Osteoblast (primary cell): ENCODE data around the gene CAPSL. TPM values are rescaled to one million over a fixed set of nuclear protein-coding genes. Genes with fewer than 3 reads are reported as not detected.

Source experiments
- DNase-seq: peaks from one replicate; pipeline ENCODE4 v3.0.0; 2011; ENCODE audit warnings: low spot score, mixed read lengths; ENCODE audit not compliant: insufficient read length; ENCODE audit errors: missing footprints
- H2AFZ ChIP-seq: 2 replicates; pipeline ENCODE4 v1.6.0; 2011; ENCODE audit warnings: mild to moderate bottlenecking, low read length
- H3K27ac ChIP-seq: 2 replicates; pipeline ENCODE4 v1.5.1; 2011; ENCODE audit warnings: mild to moderate bottlenecking, low read depth, low read length, moderate library complexity
- H3K27me3 ChIP-seq: 2 replicates; pipeline ENCODE4 v1.6.0; 2012; ENCODE audit warnings: mild to moderate bottlenecking, control low read depth, inconsistent platforms, low read length, moderate library complexity; ENCODE audit not compliant: insufficient read depth
- H3K36me3 ChIP-seq: 2 replicates; pipeline ENCODE4 v1.5.1; 2011; ENCODE audit warnings: mild to moderate bottlenecking, low read length, control low read depth, moderate library complexity; ENCODE audit not compliant: insufficient read depth
- H3K4me1 ChIP-seq: 2 replicates; pipeline ENCODE4 v1.5.1; 2011; ENCODE audit warnings: mild to moderate bottlenecking, low read length, control low read depth, moderate library complexity; ENCODE audit not compliant: insufficient read depth
- H3K4me2 ChIP-seq: 2 replicates; pipeline ENCODE4 v1.6.0; 2011; ENCODE audit warnings: mild to moderate bottlenecking, low read length; ENCODE audit not compliant: insufficient read depth
- H3K4me3 ChIP-seq: fragments of 200-600 bp; sonication (generic); 3 replicates; pipeline ENCODE4 v1.5.1; 2012; ENCODE audit warnings: mild to moderate bottlenecking, low read length, inconsistent platforms; ENCODE audit not compliant: insufficient read depth
- H3K79me2 ChIP-seq: 2 replicates; pipeline ENCODE4 v1.6.0; 2012; ENCODE audit warnings: mild to moderate bottlenecking, low read length, control low read depth, inconsistent platforms; ENCODE audit not compliant: insufficient read depth
- H3K9me3 ChIP-seq: 2 replicates; pipeline ENCODE4 v1.5.1; 2011; ENCODE audit warnings: low read depth, low read length, control low read depth
- H4K20me1 ChIP-seq: 2 replicates; pipeline ENCODE4 v1.6.0; 2012; ENCODE audit warnings: mild to moderate bottlenecking, low read length, control low read depth; ENCODE audit not compliant: insufficient read depth
- CTCF ChIP-seq: IDR thresholded peaks from 2 replicates; pipeline ENCODE4 v1.5.1; 2011; ENCODE audit warnings: mild to moderate bottlenecking, low read depth, low read length, moderate library complexity; ENCODE audit errors: extremely low read depth
- total RNA-seq: library from RNA; depleted of rRNA; stranded (reverse); fragments of >200 nt; gene quantifications from 2 replicates; pipeline ENCODE4 v1.2.3, GENCODE V29; 2012

The CAPSL gene
- total RNA-seq, 1 donor = not detected

- DNase-seq = no peak
Observed at GRCh38 chr5:35887321-35888100, 50.9 kb downstream of the CAPSL start.

GRCh38 chr5:35886381-35886780 lies 52.0 kb downstream of the CAPSL start:
- Histone ChIP-seq H2AFZ (no peak overlapping the region), H3K4me3 (no peak overlapping the region), H3K27ac (no peak overlapping the region), H3K27me3 (no peaks in the 10 kb centered on the region), H3K4me2 (no peak overlapping the region), H3K36me3 (no peaks in the 10 kb centered on the region), H4K20me1 (no peaks in the 10 kb centered on the region), H3K79me2 (no peaks in the 10 kb centered on the region), H3K4me1 (peaks cover 11% of the 10 kb centered on the region), H3K9me3 (peaks cover 3% of the 10 kb centered on the region)
- no peak for TF ChIP-seq CTCF
- no peak for DNase-seq

More at GRCh38 chr5:35887321-35888100, 50.9 kb downstream of the CAPSL start:
- Histone ChIP-seq H3K4me3 (no peak overlapping the region), H2AFZ (no peak overlapping the region), H3K27me3 (no peaks in the 10 kb centered on the region), H3K4me2 (no peak overlapping the region), H3K79me2 (no peaks in the 10 kb centered on the region), H4K20me1 (no peaks in the 10 kb centered on the region), H3K4me1 (peaks cover 11% of the 10 kb centered on the region), H3K36me3 (no peaks in the 10 kb centered on the region), H3K27ac (no peak overlapping the region), H3K9me3 (peaks cover 3% of the 10 kb centered on the region)
- TF ChIP-seq CTCF = no peak

- Histone ChIP-seq H3K4me1 (peaks cover 11% of the 10 kb centered on the region), H2AFZ (no peak overlapping the region), H3K4me3 (no peak overlapping the region), H3K79me2 (no peaks in the 10 kb centered on the region), H3K36me3 (no peaks in the 10 kb centered on the region), H3K27me3 (no peaks in the 10 kb centered on the region), H3K27ac (no peak overlapping the region), H3K4me2 (no peak overlapping the region), H4K20me1 (no peaks in the 10 kb centered on the region), H3K9me3 (peaks cover 3% of the 10 kb centered on the region)
- no peak for DNase-seq
- TF ChIP-seq CTCF = no peak
Observed at GRCh38 chr5:35884773-35885172, 53.6 kb downstream of the CAPSL start.

GRCh38 chr5:35884191-35884769 lies 54.1 kb downstream of the CAPSL start:
- Histone ChIP-seq H3K27ac (peak overlapping the region; percentile 34), H3K36me3 (no peaks in the 10 kb centered on the region), H4K20me1 (no peaks in the 10 kb centered on the region), H2AFZ (no peak overlapping the region), H3K27me3 (no peaks in the 10 kb centered on the region), H3K4me3 (no peak overlapping the region), H3K79me2 (no peaks in the 10 kb centered on the region), H3K9me3 (peaks cover 3% of the 10 kb centered on the region), H3K4me2 (peak overlapping the region; percentile 31), H3K4me1 (peaks cover 11% of the 10 kb centered on the region)
- no peak for DNase-seq
- no peak for TF ChIP-seq CTCF
